CD8-positive, alpha-beta memory T cell (primary cell): ENCODE results near the gene ZDHHC20. TPM values are rescaled to one million over a fixed set of nuclear protein-coding genes. Genes with fewer than 3 reads are reported as not detected.
A peak's percentile ranks its signal among the peaks of the same experiment; 100 is the strongest.

ENCODE experiments used
- CTCF ChIA-PET: fragments of 350-600 bp; sonication (Branson Sonifier 250); formaldehyde crosslinking; loops from one replicate; lab custom pipeline; 2021; ENCODE audit warnings: antibody characterized with exemption; lab: Charles Lee
- POLR2A ChIA-PET: fragments of 350-600 bp; sonication (Branson Sonifier 250); formaldehyde crosslinking; loops from one replicate; lab custom pipeline; 2021; ENCODE audit warnings: antibody characterized with exemption; lab: Charles Lee
- DNase-seq, 5 donors: peaks; one replicate each; pipeline versions ENCODE4 v3.0.0 to v3.0.0-alpha.2; 2020 to 2022; ENCODE audit warnings: mixed read lengths in 1 of 5
- H3K27ac ChIP-seq: one replicate; pipeline ENCODE4 v1.7.0; 2013; ENCODE audit warnings: low read depth, mild to moderate bottlenecking, low read length, moderate library complexity
- H3K27me3 ChIP-seq: 2 replicates; pipeline ENCODE4 v1.7.0; 2013; ENCODE audit warnings: low read length, mild to moderate bottlenecking; ENCODE audit not compliant: insufficient read depth, poor library complexity, severe bottlenecking
- H3K36me3 ChIP-seq: 2 replicates; pipeline ENCODE4 v1.7.0; 2013; ENCODE audit warnings: mild to moderate bottlenecking, low read length, moderate library complexity; ENCODE audit not compliant: insufficient read depth
- H3K4me1 ChIP-seq: 2 replicates; pipeline ENCODE4 v1.7.0; 2013; ENCODE audit warnings: mild to moderate bottlenecking, low read length, moderate library complexity; ENCODE audit not compliant: insufficient read depth
- H3K4me3 ChIP-seq: 2 replicates; pipeline ENCODE4 v1.7.0; 2013; ENCODE audit warnings: mild to moderate bottlenecking, low read length
- H3K9me3 ChIP-seq: 2 replicates; pipeline ENCODE4 v1.7.0; 2013; ENCODE audit warnings: mild to moderate bottlenecking, low read length
- H3K27ac Mint-ChIP-seq, 8 donors: one replicate each; pipeline ENCODE4 v1.8.0; 2020 to 2021; ENCODE audit warnings: mixed read lengths in 8 of 8, mild to moderate bottlenecking in 6 of 8, inconsistent platforms in 3 of 8, moderate library complexity in 3 of 8
- H3K27me3 Mint-ChIP-seq, 2 donors: one replicate each; pipeline ENCODE4 v1.8.0; 2020 to 2021; ENCODE audit warnings: mixed read lengths in 2 of 2, mild to moderate bottlenecking in 1 of 2, moderate library complexity in 1 of 2
- H3K36me3 Mint-ChIP-seq, 3 donors: one replicate each; pipeline ENCODE4 v1.8.0; 2020 to 2021; ENCODE audit warnings: mixed read lengths in 3 of 3, inconsistent platforms in 1 of 3, mild to moderate bottlenecking in 1 of 3
- H3K4me1 Mint-ChIP-seq, 3 donors: one replicate each; pipeline ENCODE4 v1.8.0; 2020 to 2021; ENCODE audit warnings: mixed read lengths in 3 of 3, inconsistent platforms in 1 of 3, mild to moderate bottlenecking in 1 of 3
- H3K4me3 Mint-ChIP-seq, 7 donors: one replicate each; pipeline ENCODE4 v1.8.0; 2020 to 2021; ENCODE audit warnings: mixed read lengths in 7 of 7, mild to moderate bottlenecking in 6 of 7, moderate library complexity in 4 of 7, inconsistent platforms in 2 of 7
- H3K9me3 Mint-ChIP-seq, 5 donors: one replicate each; pipeline ENCODE4 v1.8.0; 2020 to 2022; ENCODE audit warnings: mixed read lengths in 5 of 5, mild to moderate bottlenecking in 3 of 5, moderate library complexity in 2 of 5, inconsistent platforms in 1 of 5
- polyA plus RNA-seq: library from polyadenylated mRNA; unstranded; fragments of 300-500 nt; fragmentation: Illumina TruSeq; gene quantifications from one replicate; pipeline ENCODE4 v1.2.3, GENCODE V29; 2021
- total RNA-seq, 2 experiments: library from RNA; stranded (reverse); gene quantifications; one replicate each; pipeline ENCODE4 v1.2.3, GENCODE V29; 2021

The ZDHHC20 gene
- total and polyA plus RNA-seq, 3 experiments from 2014 or later: 35.5 to 58.8 (median 50.4) TPM

GRCh38 chr13:21343659-21344058 lies 115.4 kb downstream of the ZDHHC20 start:
- no peak for DNase-seq
- Mint-ChIP-seq H3K27me3 (no peaks in the 10 kb centered on the region), H3K36me3 (peaks cover 0 to 2% (median 0%) of the 10 kb centered on the region in 3 donors), H3K4me3 (peak overlapping the region; percentile 27 to 81 (median 75)), H3K27ac (peak overlapping the region; percentile 43 to 95 (median 86)), H3K4me1 (peaks cover 23 to 37% (median 33%) of the 10 kb centered on the region in 3 donors), H3K9me3 (no peaks in the 10 kb centered on the region)
- ChIA-PET POLR2A (no interaction called here), CTCF (interaction anchor here (1.7 kb wide), 1 partner anchor 45 kb away, joined by 8 read pairs; no protein-coding TSS in a partner anchor)
- H3K4me3 ChIP-seq: peak overlapping the region; percentile 34
- H3K27ac ChIP-seq: no peak overlapping the region
- peaks cover 25% of the 10 kb centered on the region for H3K4me1 ChIP-seq
- H3K9me3 ChIP-seq: no peaks in the 10 kb centered on the region
- no peaks in the 10 kb centered on the region for H3K36me3 ChIP-seq
- H3K27me3 ChIP-seq: no peaks in the 10 kb centered on the region

DNA sequence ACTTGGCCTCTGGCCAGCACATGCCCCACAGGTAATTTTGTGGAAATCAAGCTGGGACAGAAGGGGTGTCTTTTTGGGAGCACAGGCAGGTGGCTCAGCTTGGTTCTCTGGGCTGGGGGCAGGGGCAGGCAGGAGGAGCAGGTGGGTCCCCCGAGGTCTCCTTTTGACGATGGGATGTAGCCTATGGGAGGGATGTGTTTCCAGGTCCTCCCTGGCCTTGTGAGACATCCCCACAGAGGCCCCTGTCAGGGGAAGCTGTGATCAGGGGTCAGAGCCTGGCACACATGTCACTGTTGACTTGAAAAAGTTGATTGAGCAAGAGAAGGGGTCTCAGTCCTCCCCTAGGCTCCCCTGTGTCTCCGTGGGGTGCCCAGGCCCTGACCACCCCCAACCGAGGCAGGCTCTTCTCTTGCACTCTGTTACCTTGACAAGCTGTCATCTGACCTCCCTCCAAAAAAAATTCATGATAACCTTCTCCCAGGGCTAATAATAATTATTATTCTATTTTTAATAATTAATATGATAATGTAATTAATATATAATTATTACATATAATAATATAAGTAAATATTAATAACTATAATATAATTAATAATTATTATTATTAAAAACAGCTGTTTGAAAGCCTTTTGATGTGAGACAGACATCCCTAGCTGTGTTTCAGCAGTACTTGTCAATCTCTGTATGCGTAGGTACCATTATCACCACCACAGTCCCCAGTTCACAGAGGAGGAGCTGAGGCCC lies 116.2 kb downstream of the ZDHHC20 start:
- ChIA-PET POLR2A (no interaction called here), CTCF (interaction anchor here (1.7 kb wide), 1 partner anchor 45 kb away, joined by 8 read pairs; no protein-coding TSS in a partner anchor)
- no peaks in the 10 kb centered on the region for H3K9me3 Mint-ChIP-seq
- peak overlapping the region in 2 of 7 donors; percentile 66 to 81 for H3K4me3 Mint-ChIP-seq
- peaks cover 0 to 4% (median 2%) of the 10 kb centered on the region in 3 donors for H3K36me3 Mint-ChIP-seq
- Histone ChIP-seq H3K4me1 (peaks cover 25% of the 10 kb centered on the region), H3K36me3 (no peaks in the 10 kb centered on the region), H3K27me3 (no peaks in the 10 kb centered on the region), H3K9me3 (no peaks in the 10 kb centered on the region), H3K27ac (no peak overlapping the region), H3K4me3 (peak overlapping the region; percentile 34)
- DNase-seq: no peak
- H3K4me1 Mint-ChIP-seq: peaks cover 23 to 37% (median 33%) of the 10 kb centered on the region in 3 donors
- no peaks in the 10 kb centered on the region for H3K27me3 Mint-ChIP-seq
- H3K27ac Mint-ChIP-seq: peak overlapping the region in 3 of 8 donors; percentile 29 to 90 (median 84)

DNA sequence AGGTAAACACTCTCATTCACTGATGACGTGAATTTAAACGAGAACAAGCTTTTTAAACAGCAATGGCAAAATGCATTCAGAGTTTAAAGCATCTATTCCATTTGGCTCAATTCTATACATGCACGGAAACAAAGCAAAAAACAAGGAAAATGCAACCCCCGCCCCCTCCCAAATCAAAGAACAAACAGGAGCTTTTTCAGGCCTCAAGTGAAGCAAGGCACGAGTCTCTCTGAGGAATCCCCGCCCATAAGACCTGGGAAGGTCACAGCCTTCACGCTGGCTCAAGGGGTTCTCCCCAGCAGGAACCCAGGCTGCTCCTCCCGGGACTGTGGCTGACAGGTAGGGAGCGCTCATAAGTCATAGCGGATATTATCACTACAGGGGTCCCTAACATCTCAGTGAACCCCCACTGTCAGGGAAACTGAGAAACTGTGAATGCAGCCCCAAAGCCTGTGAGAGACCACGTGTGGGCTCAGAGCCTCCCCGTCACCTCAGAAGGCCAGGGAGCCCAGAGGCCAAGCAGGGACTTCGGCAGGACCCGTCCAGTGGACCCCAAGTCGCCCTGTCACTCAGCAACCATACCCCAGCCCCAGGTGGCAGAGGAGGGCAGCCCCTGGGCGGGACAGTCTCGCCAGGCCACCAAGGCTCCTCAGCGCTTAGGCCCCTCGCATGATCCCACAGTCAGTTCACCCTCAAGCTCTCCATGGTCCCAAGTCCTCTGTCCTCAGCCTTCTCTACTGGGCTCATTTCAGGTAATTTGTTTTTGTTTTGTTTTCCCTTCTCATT lies 117.3 kb downstream of the ZDHHC20 start:
- Histone ChIP-seq H3K27me3 (no peaks in the 10 kb centered on the region), H3K4me1 (peaks cover 25% of the 10 kb centered on the region), H3K4me3 (no peak overlapping the region), H3K9me3 (no peaks in the 10 kb centered on the region), H3K27ac (no peak overlapping the region), H3K36me3 (no peaks in the 10 kb centered on the region)
- H3K27me3 Mint-ChIP-seq: no peaks in the 10 kb centered on the region
- no peak for DNase-seq
- H3K4me1 Mint-ChIP-seq: peaks cover 23 to 37% (median 33%) of the 10 kb centered on the region in 3 donors
- H3K27ac Mint-ChIP-seq: peak overlapping the region in 3 of 8 donors; percentile 29 to 50 (median 38)
- CTCF ChIA-PET: no interaction called here
- H3K4me3 Mint-ChIP-seq: no peak overlapping the region
- H3K36me3 Mint-ChIP-seq: peaks cover 0 to 10% (median 2%) of the 10 kb centered on the region in 3 donors
- POLR2A ChIA-PET: no interaction called here
- no peaks in the 10 kb centered on the region for H3K9me3 Mint-ChIP-seq

DNA sequence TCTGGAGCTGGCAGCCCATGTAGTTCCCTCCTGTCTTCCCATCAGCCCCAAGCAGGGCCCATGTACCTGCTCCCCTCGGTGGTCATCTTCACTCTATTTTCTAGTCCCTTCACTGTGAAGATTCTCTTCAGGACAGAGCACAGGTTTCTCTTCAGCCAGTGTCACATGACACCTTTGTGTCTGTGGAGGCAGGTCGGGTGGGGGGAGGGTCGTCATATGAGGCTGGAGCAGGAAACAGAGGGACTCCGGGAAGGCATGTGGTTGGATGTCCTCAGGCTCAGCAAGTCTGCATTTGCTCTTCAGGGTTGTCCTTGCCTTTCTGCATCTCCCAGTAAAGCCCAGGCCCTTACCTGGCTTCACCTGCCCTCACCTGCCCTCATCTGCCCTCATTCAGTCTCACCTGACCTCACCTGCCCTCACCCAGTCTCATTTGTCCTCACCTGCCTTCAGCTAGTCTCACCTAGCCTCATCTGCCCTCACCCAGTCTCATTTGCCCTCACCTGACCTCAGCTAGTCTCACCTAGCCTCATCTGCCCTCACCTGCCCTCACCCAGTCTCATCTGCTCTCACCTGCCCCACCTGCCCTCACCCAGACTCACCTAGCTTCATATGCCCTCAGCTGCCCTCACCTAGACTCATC lies 120.3 kb downstream of the ZDHHC20 start:
- peaks cover 4 to 17% (median 14%) of the 10 kb centered on the region in 3 donors for H3K4me1 Mint-ChIP-seq
- ChIA-PET CTCF (no interaction called here), POLR2A (no interaction called here)
- Histone ChIP-seq H3K4me3 (no peak overlapping the region), H3K9me3 (no peaks in the 10 kb centered on the region), H3K27me3 (no peaks in the 10 kb centered on the region), H3K36me3 (no peaks in the 10 kb centered on the region), H3K27ac (no peak overlapping the region), H3K4me1 (peaks cover 16% of the 10 kb centered on the region)
- H3K36me3 Mint-ChIP-seq: peaks cover 0 to 10% (median 2%) of the 10 kb centered on the region in 3 donors
- no peaks in the 10 kb centered on the region for H3K27me3 Mint-ChIP-seq
- H3K27ac Mint-ChIP-seq: peak overlapping the region in 2 of 8 donors; percentile 47 to 66
- H3K4me3 Mint-ChIP-seq: no peak overlapping the region
- no peak for DNase-seq
- H3K9me3 Mint-ChIP-seq: no peaks in the 10 kb centered on the region

- H3K9me3 Mint-ChIP-seq: no peaks in the 10 kb centered on the region
- no peaks in the 10 kb centered on the region for H3K36me3 ChIP-seq
- H3K27me3 ChIP-seq: no peaks in the 10 kb centered on the region
- H3K27ac Mint-ChIP-seq: peak overlapping the region in 1 of 8 donors; percentile 8
- DNase-seq: no peak
- ChIA-PET CTCF (no interaction called here), POLR2A (no interaction called here)
- peaks cover 0 to 10% (median 2%) of the 10 kb centered on the region in 3 donors for H3K36me3 Mint-ChIP-seq
- no peak overlapping the region for H3K27ac ChIP-seq
- peaks cover 0 to 11% (median 9%) of the 10 kb centered on the region in 3 donors for H3K4me1 Mint-ChIP-seq
- H3K4me1 ChIP-seq: peaks cover 10% of the 10 kb centered on the region
- H3K4me3 Mint-ChIP-seq: no peak overlapping the region
- no peaks in the 10 kb centered on the region for H3K27me3 Mint-ChIP-seq
- no peak overlapping the region for H3K4me3 ChIP-seq
- H3K9me3 ChIP-seq: no peaks in the 10 kb centered on the region
Measured at GRCh38 chr13:21338156-21338555, 120.9 kb downstream of the ZDHHC20 start.

DNA sequence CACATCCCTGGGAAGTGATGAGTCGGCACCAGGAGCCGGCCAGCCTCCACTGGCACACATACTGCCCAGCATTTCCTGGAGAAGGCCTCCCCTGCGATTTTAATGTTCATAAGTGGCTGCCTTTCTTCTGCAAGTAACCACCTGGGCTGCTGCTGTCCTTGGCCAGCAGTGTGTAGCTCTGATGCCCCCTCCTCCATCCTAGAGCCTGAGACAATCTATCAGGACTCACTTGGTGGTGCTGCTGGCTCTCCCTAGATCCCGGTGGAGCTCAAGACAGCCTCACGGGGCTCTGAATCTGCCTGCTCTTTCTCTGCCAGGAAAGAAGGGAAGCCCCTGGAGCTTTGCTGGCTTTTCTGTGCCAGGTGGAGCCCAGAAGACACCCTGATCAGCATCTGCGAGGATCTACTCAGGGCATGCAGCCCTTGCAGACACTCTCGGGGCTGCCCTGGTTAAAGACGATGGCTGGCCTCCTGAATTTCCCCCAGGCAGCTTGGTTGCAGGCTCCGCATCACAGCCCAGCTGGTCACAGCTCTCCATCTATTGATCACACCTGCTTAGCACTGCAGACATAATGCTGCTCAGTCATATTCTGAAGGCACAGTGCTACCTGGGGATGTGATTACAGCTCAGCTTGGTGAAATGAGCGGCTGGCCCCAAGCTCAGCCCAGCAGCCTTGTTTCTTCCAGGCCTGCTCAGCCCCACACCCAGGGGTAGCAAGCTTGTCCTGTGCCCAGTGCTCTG lies 122.3 kb downstream of the ZDHHC20 start:
- H3K9me3 ChIP-seq: no peaks in the 10 kb centered on the region
- ChIA-PET CTCF (no interaction called here), POLR2A (no interaction called here)
- H3K36me3 ChIP-seq: no peaks in the 10 kb centered on the region
- DNase-seq: no peak
- H3K27ac ChIP-seq: no peak overlapping the region
- Mint-ChIP-seq H3K4me3 (no peak overlapping the region), H3K4me1 (peaks cover 0 to 5% (median 0%) of the 10 kb centered on the region in 3 donors), H3K27ac (no peak overlapping the region), H3K36me3 (peaks cover 0 to 10% (median 2%) of the 10 kb centered on the region in 3 donors), H3K27me3 (no peaks in the 10 kb centered on the region), H3K9me3 (no peaks in the 10 kb centered on the region)
- no peaks in the 10 kb centered on the region for H3K4me1 ChIP-seq
- no peaks in the 10 kb centered on the region for H3K27me3 ChIP-seq
- H3K4me3 ChIP-seq: no peak overlapping the region

DNA sequence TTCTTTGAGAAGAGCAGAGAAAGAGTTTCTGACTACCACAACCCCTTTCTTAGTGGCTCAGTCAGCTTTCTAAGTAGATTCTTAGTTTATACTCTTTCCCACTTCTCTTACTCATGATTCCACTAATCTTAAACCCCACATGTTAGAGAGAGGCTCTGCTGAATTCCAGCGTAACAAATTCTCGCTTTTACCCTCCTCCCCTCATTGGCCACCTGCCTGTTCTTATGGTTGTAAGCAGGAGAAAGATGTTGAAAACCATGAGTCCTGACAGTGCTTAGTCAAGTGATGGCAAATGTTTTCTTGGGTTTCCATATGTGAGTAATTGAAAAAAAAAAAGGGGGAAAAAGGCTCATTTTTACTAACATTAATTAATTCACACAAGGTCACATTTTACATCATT lies 125.9 kb downstream of the ZDHHC20 start:
- no peaks in the 10 kb centered on the region for H3K9me3 ChIP-seq
- no peaks in the 10 kb centered on the region for H3K9me3 Mint-ChIP-seq
- ChIA-PET CTCF (no interaction called here), POLR2A (no interaction called here)
- H3K36me3 Mint-ChIP-seq: peaks cover 0 to 7% (median 1%) of the 10 kb centered on the region in 3 donors
- H3K36me3 ChIP-seq: no peaks in the 10 kb centered on the region
- no peak overlapping the region for H3K27ac ChIP-seq
- no peaks in the 10 kb centered on the region for H3K27me3 ChIP-seq
- no peak overlapping the region for H3K4me3 ChIP-seq
- H3K4me3 Mint-ChIP-seq: no peak overlapping the region
- no peak for DNase-seq
- no peak overlapping the region for H3K27ac Mint-ChIP-seq
- H3K27me3 Mint-ChIP-seq: peaks cover 0 to 2% of the 10 kb centered on the region in 2 donors
- H3K4me1 Mint-ChIP-seq: peaks cover 23 to 29% (median 28%) of the 10 kb centered on the region in 3 donors
- no peaks in the 10 kb centered on the region for H3K4me1 ChIP-seq
